SK-N-SH treated with all-trans-retinoic acid at 6 μM for 48 hours (cell line): ENCODE data around the gene GPR6.

Experiments
- ATAC-seq: fragments of 200-7000 bp; cut with Tn5 transposase; 3 replicates; pipeline ENCODE4 v1.9.1; 2020; ENCODE audit warnings: mild to moderate bottlenecking, moderate library complexity
- ARNTL ChIP-seq: fragments of 450-650 bp; formaldehyde crosslinking; IDR thresholded peaks from 2 replicates; pipeline ENCODE4 v1.5.0; 2020; ENCODE audit warnings: low read depth, mild to moderate bottlenecking, moderate library complexity, borderline replicate concordance
- BACH2 ChIP-seq: fragments of 250-450 bp; sonication (Bioruptor Pico); IDR thresholded peaks from 2 replicates; pipeline ENCODE4 v1.9.0; 2021; ENCODE audit warnings: mild to moderate bottlenecking, borderline replicate concordance
- CREB5 ChIP-seq: fragments of 250-450 bp; sonication (Bioruptor Pico); IDR thresholded peaks from 2 replicates; pipeline ENCODE4 v1.5.1; 2020; ENCODE audit warnings: low read depth, mild to moderate bottlenecking, moderate library complexity
- CSDC2 ChIP-seq: fragments of 250-450 bp; sonication (Bioruptor Pico); IDR thresholded peaks from 2 replicates; pipeline ENCODE4 v1.5.0; 2020; ENCODE audit warnings: mild to moderate bottlenecking, moderate library complexity
- ESRRG ChIP-seq: fragments of 250-450 bp; sonication (Bioruptor Pico); IDR thresholded peaks from 2 replicates; pipeline ENCODE4 v1.6.1; 2021; ENCODE audit warnings: mild to moderate bottlenecking
- ISL1 ChIP-seq: fragments of 250-450 bp; sonication (Bioruptor Pico); IDR thresholded peaks from 2 replicates; pipeline ENCODE4 v2.1.2; 2022; ENCODE audit warnings: mild to moderate bottlenecking, moderate library complexity
- OSR1 ChIP-seq: fragments of 250-450 bp; sonication (Bioruptor Pico); IDR thresholded peaks from 2 replicates; pipeline ENCODE4 v1.8.0; 2022; ENCODE audit warnings: moderate library complexity, mild to moderate bottlenecking, inconsistent platforms
- PATZ1 ChIP-seq: fragments of 250-450 bp; sonication (Bioruptor Pico); IDR thresholded peaks from 2 replicates; pipeline ENCODE4 v1.8.0; 2020; ENCODE audit warnings: mild to moderate bottlenecking, moderate library complexity, borderline replicate concordance
- PPARA ChIP-seq: fragments of 250-450 bp; sonication (Bioruptor Pico); IDR thresholded peaks from 2 replicates; pipeline ENCODE4 v1.5.0; 2020; ENCODE audit warnings: mild to moderate bottlenecking, borderline replicate concordance
- RARB ChIP-seq: fragments of 250-450 bp; sonication (Bioruptor Pico); IDR thresholded peaks from 2 replicates; pipeline ENCODE4 v1.8.0; 2021; ENCODE audit warnings: mild to moderate bottlenecking, moderate library complexity
- SNAI2 ChIP-seq: fragments of 250-450 bp; sonication (Bioruptor Pico); IDR thresholded peaks from 2 replicates; pipeline ENCODE4 v1.5.0; 2020; ENCODE audit warnings: mild to moderate bottlenecking, moderate library complexity
- TCF4 ChIP-seq: fragments of 250-450 bp; sonication (Bioruptor Pico); IDR thresholded peaks from 2 replicates; pipeline ENCODE4 v1.8.0; 2021; ENCODE audit warnings: mild to moderate bottlenecking, moderate library complexity, borderline replicate concordance
- TOX ChIP-seq: fragments of 250-450 bp; sonication (Bioruptor Pico); IDR thresholded peaks from 2 replicates; pipeline ENCODE4 v1.8.0; 2021; ENCODE audit warnings: mild to moderate bottlenecking, moderate library complexity, borderline replicate concordance
- ZC3H10 ChIP-seq: fragments of 250-450 bp; sonication (Bioruptor Pico); IDR thresholded peaks from 2 replicates; pipeline ENCODE4 v1.5.1; 2021; ENCODE audit warnings: mild to moderate bottlenecking, moderate library complexity
- ZFP3 ChIP-seq: fragments of 250-450 bp; sonication (Bioruptor Pico); IDR thresholded peaks from 2 replicates; pipeline ENCODE4 v1.5.0; 2020; ENCODE audit warnings: mild to moderate bottlenecking, moderate library complexity
- ZFP30 ChIP-seq: fragments of 450-650 bp; formaldehyde crosslinking; IDR thresholded peaks from 2 replicates; pipeline ENCODE4 v1.5.0; 2022; ENCODE audit warnings: mild to moderate bottlenecking, moderate library complexity
- ZNF565 ChIP-seq: fragments of 450-650 bp; formaldehyde crosslinking; conservative IDR thresholded peaks from 2 replicates; pipeline ENCODE4 v1.5.0; 2020; ENCODE audit warnings: low read depth, mild to moderate bottlenecking, moderate library complexity
- ZNF70 ChIP-seq: fragments of 450-650 bp; formaldehyde crosslinking; IDR thresholded peaks from 2 replicates; pipeline ENCODE4 v1.5.0; 2020; ENCODE audit warnings: mild to moderate bottlenecking, moderate library complexity
- ZNF8 ChIP-seq: fragments of 450-650 bp; formaldehyde crosslinking; IDR thresholded peaks from 2 replicates; pipeline ENCODE4 v1.5.0; 2020; ENCODE audit warnings: mild to moderate bottlenecking, moderate library complexity
- TF ChIP-seq, protein P1 (sequence below): fragments of 250-450 bp; sonication (Bioruptor Pico); IDR thresholded peaks from 2 replicates; pipeline ENCODE4 v1.5.1; 2021; ENCODE audit warnings: mild to moderate bottlenecking, moderate library complexity
- TF ChIP-seq, protein P2 (sequence below): fragments of 250-450 bp; sonication (Bioruptor Pico); IDR thresholded peaks from 2 replicates; pipeline ENCODE4 v1.8.0; 2021; ENCODE audit warnings: low read depth, mild to moderate bottlenecking, moderate library complexity, borderline replicate concordance
- TF ChIP-seq, protein P3 (sequence below): fragments of 250-450 bp; sonication (Bioruptor Pico); IDR thresholded peaks from 2 replicates; pipeline ENCODE4 v1.5.0; 2020; ENCODE audit warnings: mild to moderate bottlenecking, moderate library complexity

GPR6 gene

DNA sequence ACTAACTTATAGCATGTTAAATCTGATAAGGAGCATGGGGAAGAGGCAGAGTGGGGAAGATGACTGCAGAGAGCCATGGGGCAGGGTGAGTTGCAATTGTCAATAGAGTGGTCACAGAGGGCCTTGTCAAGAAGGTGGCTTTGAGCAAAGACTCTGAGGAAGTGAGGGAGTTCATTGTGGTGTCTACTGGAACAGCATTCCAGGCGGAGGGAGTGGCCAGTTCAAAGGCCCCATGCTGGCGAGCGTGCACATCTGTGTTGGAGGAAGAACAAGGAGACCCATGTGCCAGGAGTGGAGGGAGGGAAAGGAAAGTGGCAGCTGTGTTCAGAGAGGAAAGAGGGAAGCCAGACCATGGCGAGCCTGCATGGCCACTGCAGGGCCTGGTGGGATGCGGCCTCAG lies 15.8 kb upstream of the GPR6 start:
- TF ChIP-seq ZC3H10 (CRISPR knock-in tag) (no peak), ZNF70 (no peak), CSDC2 (CRISPR knock-in tag) (no peak), ESRRG (no peak), ZFP30 (CRISPR knock-in tag) (no peak), ZNF565 (no peak), TCF4 (CRISPR knock-in tag) (no peak), ISL1 (CRISPR knock-in tag) (no peak), CREB5 (CRISPR knock-in tag) (no peak), TOX (no peak), ZFP3 (CRISPR knock-in tag) (no peak), PATZ1 (CRISPR knock-in tag) (no peak), ARNTL (CRISPR knock-in tag) (no peak), ZNF8 (CRISPR knock-in tag) (no peak), OSR1 (no peak), RARB (CRISPR knock-in tag) (no peak)
- TF ChIP-seq, protein P1, sequence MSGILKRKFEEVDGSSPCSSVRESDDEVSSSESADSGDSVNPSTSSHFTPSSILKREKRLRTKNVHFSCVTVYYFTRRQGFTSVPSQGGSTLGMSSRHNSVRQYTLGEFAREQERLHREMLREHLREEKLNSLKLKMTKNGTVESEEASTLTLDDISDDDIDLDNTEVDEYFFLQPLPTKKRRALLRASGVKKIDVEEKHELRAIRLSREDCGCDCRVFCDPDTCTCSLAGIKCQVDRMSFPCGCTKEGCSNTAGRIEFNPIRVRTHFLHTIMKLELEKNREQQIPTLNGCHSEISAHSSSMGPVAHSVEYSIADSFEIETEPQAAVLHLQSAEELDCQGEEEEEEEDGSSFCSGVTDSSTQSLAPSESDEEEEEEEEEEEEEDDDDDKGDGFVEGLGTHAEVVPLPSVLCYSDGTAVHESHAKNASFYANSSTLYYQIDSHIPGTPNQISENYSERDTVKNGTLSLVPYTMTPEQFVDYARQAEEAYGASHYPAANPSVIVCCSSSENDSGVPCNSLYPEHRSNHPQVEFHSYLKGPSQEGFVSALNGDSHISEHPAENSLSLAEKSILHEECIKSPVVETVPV (CRISPR knock-in tag): no peak
- TF ChIP-seq, protein P2, sequence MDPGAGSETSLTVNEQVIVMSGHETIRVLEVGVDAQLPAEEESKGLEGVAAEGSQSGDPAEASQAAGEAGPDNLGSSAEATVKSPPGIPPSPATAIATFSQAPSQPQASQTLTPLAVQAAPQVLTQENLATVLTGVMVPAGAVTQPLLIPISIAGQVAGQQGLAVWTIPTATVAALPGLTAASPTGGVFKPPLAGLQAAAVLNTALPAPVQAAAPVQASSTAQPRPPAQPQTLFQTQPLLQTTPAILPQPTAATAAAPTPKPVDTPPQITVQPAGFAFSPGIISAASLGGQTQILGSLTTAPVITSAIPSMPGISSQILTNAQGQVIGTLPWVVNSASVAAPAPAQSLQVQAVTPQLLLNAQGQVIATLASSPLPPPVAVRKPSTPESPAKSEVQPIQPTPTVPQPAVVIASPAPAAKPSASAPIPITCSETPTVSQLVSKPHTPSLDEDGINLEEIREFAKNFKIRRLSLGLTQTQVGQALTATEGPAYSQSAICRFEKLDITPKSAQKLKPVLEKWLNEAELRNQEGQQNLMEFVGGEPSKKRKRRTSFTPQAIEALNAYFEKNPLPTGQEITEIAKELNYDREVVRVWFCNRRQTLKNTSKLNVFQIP: no peak
- TF ChIP-seq, protein P3, sequence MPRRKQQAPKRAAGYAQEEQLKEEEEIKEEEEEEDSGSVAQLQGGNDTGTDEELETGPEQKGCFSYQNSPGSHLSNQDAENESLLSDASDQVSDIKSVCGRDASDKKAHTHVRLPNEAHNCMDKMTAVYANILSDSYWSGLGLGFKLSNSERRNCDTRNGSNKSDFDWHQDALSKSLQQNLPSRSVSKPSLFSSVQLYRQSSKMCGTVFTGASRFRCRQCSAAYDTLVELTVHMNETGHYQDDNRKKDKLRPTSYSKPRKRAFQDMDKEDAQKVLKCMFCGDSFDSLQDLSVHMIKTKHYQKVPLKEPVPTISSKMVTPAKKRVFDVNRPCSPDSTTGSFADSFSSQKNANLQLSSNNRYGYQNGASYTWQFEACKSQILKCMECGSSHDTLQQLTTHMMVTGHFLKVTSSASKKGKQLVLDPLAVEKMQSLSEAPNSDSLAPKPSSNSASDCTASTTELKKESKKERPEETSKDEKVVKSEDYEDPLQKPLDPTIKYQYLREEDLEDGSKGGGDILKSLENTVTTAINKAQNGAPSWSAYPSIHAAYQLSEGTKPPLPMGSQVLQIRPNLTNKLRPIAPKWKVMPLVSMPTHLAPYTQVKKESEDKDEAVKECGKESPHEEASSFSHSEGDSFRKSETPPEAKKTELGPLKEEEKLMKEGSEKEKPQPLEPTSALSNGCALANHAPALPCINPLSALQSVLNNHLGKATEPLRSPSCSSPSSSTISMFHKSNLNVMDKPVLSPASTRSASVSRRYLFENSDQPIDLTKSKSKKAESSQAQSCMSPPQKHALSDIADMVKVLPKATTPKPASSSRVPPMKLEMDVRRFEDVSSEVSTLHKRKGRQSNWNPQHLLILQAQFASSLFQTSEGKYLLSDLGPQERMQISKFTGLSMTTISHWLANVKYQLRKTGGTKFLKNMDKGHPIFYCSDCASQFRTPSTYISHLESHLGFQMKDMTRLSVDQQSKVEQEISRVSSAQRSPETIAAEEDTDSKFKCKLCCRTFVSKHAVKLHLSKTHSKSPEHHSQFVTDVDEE: no peak

DNA sequence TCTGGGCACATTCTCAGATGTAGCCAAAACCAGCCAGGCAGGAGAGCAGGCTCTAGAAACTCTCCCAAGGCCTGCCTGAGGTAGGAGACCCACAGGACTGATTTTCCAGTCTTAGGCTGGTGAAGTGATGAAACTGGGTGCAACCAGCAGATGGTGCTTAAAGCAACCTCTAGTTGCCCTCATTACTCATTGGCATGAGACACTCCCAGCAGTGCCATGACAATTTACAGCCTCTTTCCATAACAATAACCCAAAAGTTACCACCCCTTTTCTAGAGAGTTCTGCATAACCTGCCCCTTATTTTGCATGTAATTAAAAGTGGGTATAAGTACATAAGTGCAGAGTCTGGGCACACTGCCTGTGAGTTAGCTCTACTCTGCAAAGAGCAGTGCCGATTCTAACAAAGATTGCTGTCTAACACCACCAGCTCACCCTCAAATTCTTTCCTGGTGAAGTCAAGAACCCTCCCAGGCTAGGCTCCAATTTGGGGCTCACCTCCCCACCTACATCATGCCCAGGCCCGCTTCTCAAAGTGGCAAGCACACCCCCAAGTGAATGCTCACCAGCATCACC lies 14.4 kb upstream of the GPR6 start:
- ATAC-seq: no peak
- TF ChIP-seq ZNF70 (no peak), PPARA (CRISPR knock-in tag) (no peak), OSR1 (no peak), BACH2 (CRISPR knock-in tag) (no peak), ARNTL (CRISPR knock-in tag) (no peak), ZNF565 (no peak), ISL1 (CRISPR knock-in tag) (no peak), ESRRG (no peak), TCF4 (CRISPR knock-in tag) (no peak), SNAI2 (CRISPR knock-in tag) (no peak), CREB5 (CRISPR knock-in tag) (no peak), ZFP30 (CRISPR knock-in tag) (no peak)
- TF ChIP-seq, protein P3: no peak
- TF ChIP-seq, protein P2: no peak
- TF ChIP-seq, protein P1 (CRISPR knock-in tag): no peak

More for the DNA sequence above, 15.8 kb upstream of the GPR6 start:
- ATAC-seq: no peak
